SK-N-MC (cell line): ENCODE data around the gene AQR.

Experiments
- EZH2 ChIP-seq: fragments of 200-600 bp; sonication (generic); IDR thresholded peaks from one replicate; pipeline ENCODE4 v1.6.1; 2017; ENCODE audit warnings: antibody characterized with exemption
- POLR2AphosphoS5 ChIP-seq: IDR thresholded peaks from 2 replicates; pipeline ENCODE4 v1.6.1; 2012; ENCODE audit warnings: mild to moderate bottlenecking, low read depth, low read length, borderline replicate concordance

DNA sequence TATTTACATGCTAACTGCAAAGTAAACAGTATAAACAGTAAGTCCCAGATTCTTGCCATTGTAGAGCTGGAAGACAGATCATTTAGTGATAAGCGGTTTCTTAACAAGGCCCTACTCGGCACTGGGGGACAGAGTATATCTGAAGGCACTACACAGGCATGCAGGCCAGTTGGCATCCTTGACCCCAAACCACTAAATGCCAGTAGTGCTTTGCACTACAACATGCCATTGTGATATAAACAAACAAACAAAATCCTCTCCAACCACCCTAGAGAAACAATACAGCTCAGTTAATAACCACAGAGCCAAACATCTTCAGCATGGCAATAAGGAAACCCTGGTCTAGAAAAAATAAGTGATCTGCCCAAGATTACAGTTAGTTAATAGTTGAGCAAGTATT, 5.3 kb downstream of the AQR start:
- TF ChIP-seq EZH2 (no peak), POLR2AphosphoS5 (no peak)
